ENCODE data around the gene IGSF6.

- no peak for TF ChIP-seq CTCF (IDR thresholded peaks at IDR 0.05)
- no peak for TF ChIP-seq POLR2A (IDR thresholded peaks at IDR 0.05)
Observed at GRCh38 chr16:21646091-21646490, 6.3 kb downstream of the IGSF6 start.
